ENCODE measurements around the gene SNX32. TPM values are rescaled to one million over a fixed set of nuclear protein-coding genes. Genes with fewer than 3 reads are reported as not detected.
A peak's percentile ranks its signal among the peaks of the same experiment; 100 is the strongest.

SNX32 gene
- total and polyA plus RNA-seq, 8 donors, result 0.12 to 0.75 (median 0.29) TPM; not detected in 2

DNA sequence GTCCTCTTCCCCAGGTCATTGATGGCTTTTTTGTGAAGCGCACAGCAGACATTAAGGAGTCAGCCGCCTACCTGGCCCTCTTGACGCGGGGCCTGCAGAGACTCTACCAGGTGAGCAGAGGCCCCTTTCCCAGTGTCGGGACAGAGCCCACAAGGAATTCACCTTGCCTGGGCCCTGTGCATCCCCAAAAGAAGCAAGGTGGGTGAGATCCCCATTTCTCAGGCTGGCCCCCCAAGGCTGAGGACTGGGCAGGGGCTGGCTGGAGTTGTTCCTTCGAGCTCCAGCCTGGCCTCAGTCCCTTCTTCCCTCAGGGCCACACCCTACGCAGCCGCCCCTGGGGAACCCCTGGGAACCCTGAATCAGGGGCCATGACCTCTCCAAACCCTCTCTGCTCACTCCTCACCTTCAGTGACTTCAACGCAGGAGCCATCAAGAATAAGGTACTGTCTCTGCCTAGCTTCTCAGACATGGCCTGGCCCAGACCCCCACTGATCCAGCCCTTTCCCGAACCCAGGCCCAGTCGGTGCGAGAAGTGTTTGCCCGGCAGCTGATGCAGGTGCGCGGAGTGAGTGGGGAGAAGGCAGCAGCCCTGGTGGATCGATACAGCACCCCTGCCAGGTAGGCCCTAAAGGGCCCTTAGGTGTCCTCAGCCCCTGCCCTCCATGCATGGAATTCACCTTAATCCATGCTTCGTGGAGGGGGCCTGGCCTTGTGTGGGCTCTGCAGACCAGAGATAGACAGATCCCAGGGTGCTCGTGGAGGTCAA lies 31.1 kb downstream of the SNX32 start:
- H3K36me3 ChIP-seq, result peaks cover 0 to 27% (median 13%) of the 10 kb centered on the region in 3 donors
- peaks cover 0 to 10% (median 4%) of the 10 kb centered on the region in 3 donors for H3K4me1 ChIP-seq
- H3K27me3 ChIP-seq, result no peaks in the 10 kb centered on the region
- no peak overlapping the region for H3K27ac ChIP-seq
- H3K9me3 ChIP-seq, result no peaks in the 10 kb centered on the region
- no peak for ATAC-seq
- H3K4me3 ChIP-seq, result no peak overlapping the region
- peak in 2 of 6 donors; percentile 12 to 71 for DNase-seq
- TF ChIP-seq, protein P1, sequence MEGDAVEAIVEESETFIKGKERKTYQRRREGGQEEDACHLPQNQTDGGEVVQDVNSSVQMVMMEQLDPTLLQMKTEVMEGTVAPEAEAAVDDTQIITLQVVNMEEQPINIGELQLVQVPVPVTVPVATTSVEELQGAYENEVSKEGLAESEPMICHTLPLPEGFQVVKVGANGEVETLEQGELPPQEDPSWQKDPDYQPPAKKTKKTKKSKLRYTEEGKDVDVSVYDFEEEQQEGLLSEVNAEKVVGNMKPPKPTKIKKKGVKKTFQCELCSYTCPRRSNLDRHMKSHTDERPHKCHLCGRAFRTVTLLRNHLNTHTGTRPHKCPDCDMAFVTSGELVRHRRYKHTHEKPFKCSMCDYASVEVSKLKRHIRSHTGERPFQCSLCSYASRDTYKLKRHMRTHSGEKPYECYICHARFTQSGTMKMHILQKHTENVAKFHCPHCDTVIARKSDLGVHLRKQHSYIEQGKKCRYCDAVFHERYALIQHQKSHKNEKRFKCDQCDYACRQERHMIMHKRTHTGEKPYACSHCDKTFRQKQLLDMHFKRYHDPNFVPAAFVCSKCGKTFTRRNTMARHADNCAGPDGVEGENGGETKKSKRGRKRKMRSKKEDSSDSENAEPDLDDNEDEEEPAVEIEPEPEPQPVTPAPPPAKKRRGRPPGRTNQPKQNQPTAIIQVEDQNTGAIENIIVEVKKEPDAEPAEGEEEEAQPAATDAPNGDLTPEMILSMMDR (IDR thresholded peaks at IDR 0.05), result no peak
- no peak for FAIRE-seq
- 86 to 89% methylated on average over 18 of the region's 18 CpGs for WGBS, 2 donors
- intact Hi-C loops (cut with DNase I), result no loop called here

DNA sequence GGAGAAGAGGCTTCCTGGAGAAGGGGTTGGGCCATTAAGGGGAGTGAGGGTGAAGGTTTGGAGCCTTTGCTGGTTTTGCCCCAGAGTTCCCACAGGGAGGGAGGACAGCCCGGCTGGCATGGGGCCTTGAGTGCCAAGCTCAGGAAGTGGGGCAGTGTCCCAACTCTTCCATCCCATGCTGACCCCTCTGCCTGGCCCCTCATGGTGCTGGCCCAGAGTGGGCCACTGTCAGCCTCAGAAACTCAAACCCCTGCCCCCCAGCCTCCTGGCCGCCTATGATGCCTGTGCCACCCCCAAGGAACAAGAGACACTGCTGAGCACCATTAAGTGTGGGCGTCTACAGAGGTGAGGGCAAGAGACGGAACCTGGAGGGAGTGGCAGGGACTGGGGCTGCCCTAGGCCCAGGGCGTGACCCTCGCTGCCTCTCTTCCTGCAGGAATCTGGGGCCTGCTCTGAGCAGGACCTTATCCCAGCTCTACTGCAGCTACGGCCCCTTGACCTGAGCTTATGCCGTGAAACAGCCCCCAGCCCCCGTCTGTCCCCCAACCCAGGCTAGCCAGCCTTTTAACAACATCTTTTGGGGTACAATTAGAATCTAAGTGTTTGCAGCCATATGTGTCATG lies 31.9 kb downstream of the SNX32 start:
- peak in 3 of 6 donors; percentile 17 to 47 (median 46) for DNase-seq
- TF ChIP-seq, protein P1 (IDR thresholded peaks at IDR 0.05), result no peak
- no peaks in the 10 kb centered on the region for H3K27me3 ChIP-seq
- no peak overlapping the region for H3K27ac ChIP-seq
- no peak for ATAC-seq
- H3K4me1 ChIP-seq, result peaks cover 0 to 9% (median 4%) of the 10 kb centered on the region in 3 donors
- intact Hi-C loops (cut with DNase I), result no loop called here
- H3K36me3 ChIP-seq, result peaks cover 0 to 27% (median 13%) of the 10 kb centered on the region in 3 donors
- no peak overlapping the region for H3K4me3 ChIP-seq
- FAIRE-seq, result no peak
- 89 to 96% methylated on average over 8 to 9 of the region's 9 CpGs for WGBS, 2 donors
- no peaks in the 10 kb centered on the region for H3K9me3 ChIP-seq

DNA sequence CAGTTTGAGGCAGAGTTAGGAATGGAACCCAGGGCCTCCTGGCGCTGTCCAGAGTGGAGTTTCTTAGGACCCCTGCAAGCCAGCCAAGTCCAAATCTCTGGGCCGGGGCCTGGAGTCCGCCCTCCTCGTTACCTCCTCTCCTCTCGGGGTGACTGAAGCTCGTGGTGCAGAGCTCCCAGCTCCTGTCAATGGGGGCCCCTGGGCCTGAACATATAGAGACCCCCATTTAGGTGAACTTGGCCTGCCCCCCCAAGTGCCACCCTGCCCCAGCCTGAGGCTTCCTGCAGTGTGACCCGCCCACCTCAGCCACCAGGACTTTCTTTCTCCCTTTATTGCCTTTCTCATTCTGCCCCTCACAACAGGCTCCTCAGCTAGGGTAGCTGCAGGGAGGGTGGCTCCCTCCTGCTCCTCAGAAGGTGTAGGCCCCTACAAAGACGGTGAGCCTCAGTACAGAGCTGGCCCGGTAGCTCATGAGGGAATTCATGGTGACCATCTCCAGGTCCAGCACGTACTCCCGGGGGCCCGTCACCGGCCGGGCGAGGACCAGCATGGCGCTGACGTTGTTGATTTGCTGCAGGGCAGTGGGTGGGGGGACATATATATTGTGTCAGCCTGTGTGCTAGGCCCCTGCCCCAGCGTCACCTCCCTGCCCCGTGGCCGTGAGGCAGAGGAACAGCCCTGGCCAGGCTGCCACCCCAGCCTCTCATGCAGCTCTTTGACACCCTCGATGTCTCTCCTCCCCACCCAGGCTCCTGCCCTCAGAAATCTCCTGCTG lies 32.9 kb downstream of the SNX32 start:
- no peak for FAIRE-seq
- WGBS, 2 donors, result 91 to 92% methylated on average over 21 of the region's 21 CpGs
- no peak overlapping the region for H3K4me3 ChIP-seq
- TF ChIP-seq, protein P1 (IDR thresholded peaks at IDR 0.05), result no peak
- peak in 3 of 6 donors; percentile 14 to 61 (median 57) for DNase-seq
- H3K4me1 ChIP-seq, result peaks cover 0 to 3% (median 0%) of the 10 kb centered on the region in 3 donors
- ATAC-seq, result no peak
- no peaks in the 10 kb centered on the region for H3K27me3 ChIP-seq
- no peak overlapping the region for H3K27ac ChIP-seq
- no peaks in the 10 kb centered on the region for H3K9me3 ChIP-seq
- peaks cover 0 to 27% (median 13%) of the 10 kb centered on the region in 3 donors for H3K36me3 ChIP-seq
- intact Hi-C loops (cut with DNase I), result no loop called here

DNA sequence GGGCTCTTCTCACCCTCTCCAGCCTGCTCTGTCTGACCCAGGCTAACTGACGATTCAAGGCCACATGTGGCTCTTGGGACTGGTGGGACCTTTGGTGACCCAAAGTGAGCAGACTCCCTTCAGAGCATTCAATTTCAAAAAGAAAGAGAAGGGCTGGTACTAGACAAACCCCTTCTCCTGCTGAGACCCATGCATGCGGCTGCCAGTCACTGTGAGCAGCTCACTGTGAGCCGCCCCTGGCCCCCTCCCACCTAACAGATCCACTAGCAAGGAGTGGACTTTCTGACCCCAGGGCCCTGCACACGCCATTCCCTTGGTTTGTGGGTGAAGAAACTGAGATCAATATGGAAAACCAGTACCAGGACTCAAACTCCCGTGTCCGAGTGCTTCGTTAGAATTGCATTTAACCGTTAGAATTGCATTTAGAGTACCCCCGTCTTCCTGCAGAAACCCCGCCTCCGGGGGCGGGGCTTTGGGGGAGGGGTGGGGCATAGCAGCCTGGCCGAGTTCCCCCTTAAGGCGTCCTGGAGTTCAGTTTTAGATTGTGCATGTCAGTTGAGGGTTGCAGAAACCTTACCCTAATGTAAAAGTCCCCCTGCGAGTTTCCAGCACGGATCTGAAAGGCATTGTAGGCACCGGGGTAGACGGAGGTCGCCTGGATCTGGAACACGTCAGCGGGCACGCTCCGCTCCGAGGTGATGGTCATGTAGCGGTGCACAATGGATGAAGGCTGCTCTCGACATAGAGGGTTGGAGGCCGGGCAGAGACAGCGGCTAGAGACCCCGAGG lies 33.7 kb downstream of the SNX32 start:
- Histone ChIP-seq H3K9me3 (no peaks in the 10 kb centered on the region), H3K36me3 (peaks cover 0 to 27% (median 13%) of the 10 kb centered on the region in 3 donors), H3K4me3 (no peak overlapping the region), H3K4me1 (no peaks in the 10 kb centered on the region), H3K27ac (no peak overlapping the region), H3K27me3 (no peaks in the 10 kb centered on the region)
- DNase-seq, result peak in 1 of 6 donors; percentile 62
- no peak for FAIRE-seq
- ATAC-seq, result no peak
- WGBS, 2 donors, result 76 to 78% methylated on average over 29 of the region's 29 CpGs
- TF ChIP-seq, protein P1 (IDR thresholded peaks at IDR 0.05), result no peak
- intact Hi-C loops (cut with DNase I), result no loop called here
